DND-41 (cell line): ENCODE results near the gene LRGUK.

Experiments used
- ATAC-seq: fragments of 200-7000 bp; cut with Tn5 transposase; 3 replicates; pipeline ENCODE4 v1.9.1; 2021; ENCODE audit warnings: low read depth; ENCODE audit not compliant: insufficient read depth
- DNase-seq: peaks from one replicate; pipeline ENCODE4 v3.0.0-alpha.2; 2020
- H2AFZ ChIP-seq: 2 replicates; pipeline ENCODE4 v1.6.0; 2012; ENCODE audit warnings: low read depth, low read length
- H3K27ac ChIP-seq: 2 replicates; pipeline ENCODE4 v1.5.1; 2012; ENCODE audit warnings: low read length, inconsistent platforms
- H3K27me3 ChIP-seq: fragments of 200-600 bp; sonication (generic); 2 replicates; pipeline ENCODE4 v1.6.0; 2012; ENCODE audit warnings: low read length, mild to moderate bottlenecking, inconsistent platforms; ENCODE audit not compliant: insufficient read depth, poor library complexity
- H3K36me3 ChIP-seq: 2 replicates; pipeline ENCODE4 v1.5.1; 2012; ENCODE audit warnings: low read length, inconsistent platforms; ENCODE audit not compliant: insufficient read depth
- H3K4me1 ChIP-seq: 2 replicates; pipeline ENCODE4 v1.5.1; 2012; ENCODE audit warnings: mild to moderate bottlenecking, low read length; ENCODE audit not compliant: insufficient read depth
- H3K4me2 ChIP-seq: 2 replicates; pipeline ENCODE4 v1.6.0; 2012; ENCODE audit warnings: mild to moderate bottlenecking, moderate library complexity, low read length, inconsistent platforms; ENCODE audit not compliant: insufficient read depth
- H3K4me3 ChIP-seq, 2 experiments: fragments of 200-600 bp in 1 of 2; shearing (Covaris generic) in 1 of 2; 2 replicates each; pipeline ENCODE4 v1.5.1; 2012 to 2016; ENCODE audit warnings: inconsistent platforms in 2 of 2, low read length in 2 of 2, mild to moderate bottlenecking in 2 of 2, low read depth in 1 of 2, moderate library complexity in 1 of 2
- H3K79me2 ChIP-seq: 2 replicates; pipeline ENCODE4 v1.6.0; 2012; ENCODE audit warnings: low read length, inconsistent platforms; ENCODE audit not compliant: insufficient read depth
- H3K9ac ChIP-seq: 2 replicates; pipeline ENCODE4 v1.6.0; 2012; ENCODE audit warnings: low read depth, mild to moderate bottlenecking, inconsistent platforms, low read length, moderate library complexity
- H3K9me3 ChIP-seq: 2 replicates; pipeline ENCODE4 v1.5.1; 2012; ENCODE audit warnings: low read length, moderate library complexity, mild to moderate bottlenecking, inconsistent platforms; ENCODE audit not compliant: insufficient read depth, severe bottlenecking
- H4K20me1 ChIP-seq: 2 replicates; pipeline ENCODE4 v1.6.0; 2012; ENCODE audit warnings: low read length; ENCODE audit not compliant: insufficient read depth
- EZH2 ChIP-seq: IDR thresholded peaks from 3 replicates; pipeline ENCODE4 v1.6.1; 2012; ENCODE audit warnings: borderline replicate concordance, low read depth, mild to moderate bottlenecking, moderate library complexity, low read length, inconsistent platforms; ENCODE audit not compliant: severe bottlenecking
- TF ChIP-seq, protein P1 (sequence below): IDR thresholded peaks from 2 replicates; pipeline ENCODE4 v1.5.1; 2012; ENCODE audit warnings: borderline replicate concordance, low read length, moderate library complexity, mild to moderate bottlenecking; ENCODE audit not compliant: poor library complexity, severe bottlenecking; ENCODE audit errors: extremely low read depth

Gene LRGUK

DNA sequence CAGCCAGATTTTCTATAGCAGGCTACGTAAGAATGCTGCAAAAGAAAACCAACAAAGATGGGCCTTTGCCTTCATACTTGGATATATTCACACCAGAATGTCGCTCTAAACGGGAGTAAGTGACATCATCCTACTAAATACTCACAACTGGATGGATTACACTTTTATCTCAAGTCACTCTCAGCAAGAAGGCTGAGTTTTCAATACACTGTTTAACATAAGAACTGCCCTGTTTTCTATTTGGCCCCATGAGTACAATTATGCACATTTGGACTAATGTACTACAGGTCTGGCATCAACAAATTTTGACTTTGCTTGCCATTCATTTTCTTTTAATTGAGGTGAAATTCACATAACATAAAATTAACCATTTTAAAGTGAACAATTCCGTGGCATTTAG lies 181.4 kb downstream of the LRGUK start:
- TF ChIP-seq, protein P1, sequence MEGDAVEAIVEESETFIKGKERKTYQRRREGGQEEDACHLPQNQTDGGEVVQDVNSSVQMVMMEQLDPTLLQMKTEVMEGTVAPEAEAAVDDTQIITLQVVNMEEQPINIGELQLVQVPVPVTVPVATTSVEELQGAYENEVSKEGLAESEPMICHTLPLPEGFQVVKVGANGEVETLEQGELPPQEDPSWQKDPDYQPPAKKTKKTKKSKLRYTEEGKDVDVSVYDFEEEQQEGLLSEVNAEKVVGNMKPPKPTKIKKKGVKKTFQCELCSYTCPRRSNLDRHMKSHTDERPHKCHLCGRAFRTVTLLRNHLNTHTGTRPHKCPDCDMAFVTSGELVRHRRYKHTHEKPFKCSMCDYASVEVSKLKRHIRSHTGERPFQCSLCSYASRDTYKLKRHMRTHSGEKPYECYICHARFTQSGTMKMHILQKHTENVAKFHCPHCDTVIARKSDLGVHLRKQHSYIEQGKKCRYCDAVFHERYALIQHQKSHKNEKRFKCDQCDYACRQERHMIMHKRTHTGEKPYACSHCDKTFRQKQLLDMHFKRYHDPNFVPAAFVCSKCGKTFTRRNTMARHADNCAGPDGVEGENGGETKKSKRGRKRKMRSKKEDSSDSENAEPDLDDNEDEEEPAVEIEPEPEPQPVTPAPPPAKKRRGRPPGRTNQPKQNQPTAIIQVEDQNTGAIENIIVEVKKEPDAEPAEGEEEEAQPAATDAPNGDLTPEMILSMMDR = no peak
- no peak for TF ChIP-seq EZH2
- Histone ChIP-seq H2AFZ (no peak overlapping the region), H3K4me3 (no peak overlapping the region), H3K27me3 (no peaks in the 10 kb centered on the region), H3K4me1 (no peaks in the 10 kb centered on the region), H3K9ac (no peak overlapping the region), H3K9me3 (no peaks in the 10 kb centered on the region), H3K27ac (no peak overlapping the region), H3K4me2 (no peak overlapping the region), H4K20me1 (no peaks in the 10 kb centered on the region; the same call in 1 of the 2 replicates), H3K36me3 (peaks cover 23% of the 10 kb centered on the region), H3K79me2 (peaks cover 4% of the 10 kb centered on the region; the same call in 1 of the 2 replicates)
- no peak for DNase-seq
- ATAC-seq = no peak

- TF ChIP-seq, protein P1 = no peak
- TF ChIP-seq EZH2 = no peak
These were observed 184.7 kb downstream of the LRGUK start for GRCh38 chr7:134311807-134312206.

DNA sequence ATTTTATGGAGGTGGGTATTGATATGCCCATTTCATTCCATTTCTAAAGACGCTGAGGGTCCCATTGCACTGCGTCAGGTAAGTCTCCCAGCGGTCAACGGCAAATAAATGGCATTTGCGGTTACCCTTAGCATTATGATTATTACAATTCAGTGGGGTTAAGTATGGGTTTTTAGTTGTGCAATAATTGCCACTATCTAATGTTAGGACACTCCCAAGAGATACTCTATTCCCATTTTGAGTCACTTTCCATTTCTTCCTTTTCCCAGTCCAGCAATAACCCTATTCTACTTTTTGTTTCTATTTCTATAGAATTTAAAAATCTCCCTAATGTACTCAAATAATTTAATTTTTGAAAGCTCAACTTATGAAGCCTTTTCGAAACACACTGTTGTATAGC lies 185.6 kb downstream of the LRGUK start:
- TF ChIP-seq, protein P1 = no peak
- no peak for TF ChIP-seq EZH2
- Histone ChIP-seq H3K79me2 (peaks cover 23% of the 10 kb centered on the region), H2AFZ (no peak overlapping the region), H3K4me3 (no peak overlapping the region), H3K36me3 (peaks cover 6% of the 10 kb centered on the region; the same call in 1 of the 2 replicates), H3K4me1 (peaks cover 21% of the 10 kb centered on the region), H3K9me3 (no peaks in the 10 kb centered on the region), H3K9ac (no peak overlapping the region), H3K27me3 (no peaks in the 10 kb centered on the region), H3K4me2 (no peak overlapping the region), H3K27ac (no peak overlapping the region), H4K20me1 (no peaks in the 10 kb centered on the region; the same call in 1 of the 2 replicates)
- DNase-seq (no peak), ATAC-seq (no peak)

More at GRCh38 chr7:134311807-134312206, 184.7 kb downstream of the LRGUK start:
- H3K4me2 ChIP-seq = no peak overlapping the region
- H3K4me3 ChIP-seq = no peak overlapping the region
- no peaks in the 10 kb centered on the region for H3K27me3 ChIP-seq
- no peaks in the 10 kb centered on the region for H3K9me3 ChIP-seq
- H3K9ac ChIP-seq = no peak overlapping the region
- no peak overlapping the region for H3K27ac ChIP-seq
- H3K79me2 ChIP-seq = peaks cover 23% of the 10 kb centered on the region
- ATAC-seq (no peak), DNase-seq (no peak)
- H2AFZ ChIP-seq = no peak overlapping the region
- H4K20me1 ChIP-seq = no peaks in the 10 kb centered on the region; the same call in 1 of the 2 replicates
- peaks cover 6% of the 10 kb centered on the region; the same call in 1 of the 2 replicates for H3K36me3 ChIP-seq
- peaks cover 14% of the 10 kb centered on the region for H3K4me1 ChIP-seq
